ENCODE results near the gene NDUFAF5.

Gene NDUFAF5

GRCh38 chr20:13778827-13779226 is 6.0 kb upstream of the NDUFAF5 start:
- DNase-seq, result no peak

- no peak for DNase-seq
These were observed 1.3 kb upstream of the NDUFAF5 start for GRCh38 chr20:13783528-13783927.

GRCh38 chr20:13784271-13784892 is 446 bp upstream of the NDUFAF5 start:
- no peak for DNase-seq

GRCh38 chr20:13786143-13786828 is 1.5 kb downstream of the NDUFAF5 start:
- no peak for DNase-seq

GRCh38 chr20:13788167-13788834 is 3.5 kb downstream of the NDUFAF5 start:
- peak; percentile 56 for DNase-seq

- no peak for DNase-seq
These were observed 5.9 kb downstream of the NDUFAF5 start for GRCh38 chr20:13790708-13791107.

GRCh38 chr20:13791540-13792459 is 7.0 kb downstream of the NDUFAF5 start:
- no peak for DNase-seq

GRCh38 chr20:13793001-13793400 is 8.2 kb downstream of the NDUFAF5 start:
- DNase-seq, result no peak

GRCh38 chr20:13794667-13795066 is 9.8 kb downstream of the NDUFAF5 start:
- no peak for DNase-seq

- DNase-seq, result no peak
These were observed 14.2 kb downstream of the NDUFAF5 start for GRCh38 chr20:13799040-13799439.

- no peak for DNase-seq
These were observed 15.1 kb downstream of the NDUFAF5 start for GRCh38 chr20:13799974-13800373.

GRCh38 chr20:13800728-13801134 is 15.9 kb downstream of the NDUFAF5 start:
- peak; percentile 99 for DNase-seq

- no peak for DNase-seq
These were observed 24.5 kb downstream of the NDUFAF5 start for GRCh38 chr20:13809373-13809772.

GRCh38 chr20:13809855-13810254 is 25.0 kb downstream of the NDUFAF5 start:
- DNase-seq, result no peak

GRCh38 chr20:13810446-13810845 is 25.6 kb downstream of the NDUFAF5 start:
- no peak for DNase-seq

- no peak for DNase-seq
These were observed 29.1 kb downstream of the NDUFAF5 start for GRCh38 chr20:13813910-13814309.

GRCh38 chr20:13814672-13815071 is 29.8 kb downstream of the NDUFAF5 start:
- no peak for DNase-seq

GRCh38 chr20:13816757-13817156 is 31.9 kb downstream of the NDUFAF5 start:
- no peak for DNase-seq

- DNase-seq, result no peak
These were observed 32.5 kb downstream of the NDUFAF5 start for GRCh38 chr20:13817342-13817741.

GRCh38 chr20:13819885-13820645 is 35.2 kb downstream of the NDUFAF5 start:
- DNase-seq, result peak; percentile 68

GRCh38 chr20:13821876-13822275 is 37.0 kb downstream of the NDUFAF5 start:
- no peak for DNase-seq

- DNase-seq, result no peak
These were observed 37.6 kb downstream of the NDUFAF5 start for GRCh38 chr20:13822459-13822858.
